ENCODE measurements around the gene LMAN1L. TPM values are rescaled to one million over a fixed set of nuclear protein-coding genes. Genes with fewer than 3 reads are reported as not detected.
"Not testable (repeated sequence)": the region's sequence is repeated elsewhere in the genome, so short reads cannot be mapped to it uniquely, and the experiment has no call there.

LMAN1L gene
- total and polyA plus RNA-seq, 4 donors = 0.11 to 0.31 TPM; not detected in 2

DNA sequence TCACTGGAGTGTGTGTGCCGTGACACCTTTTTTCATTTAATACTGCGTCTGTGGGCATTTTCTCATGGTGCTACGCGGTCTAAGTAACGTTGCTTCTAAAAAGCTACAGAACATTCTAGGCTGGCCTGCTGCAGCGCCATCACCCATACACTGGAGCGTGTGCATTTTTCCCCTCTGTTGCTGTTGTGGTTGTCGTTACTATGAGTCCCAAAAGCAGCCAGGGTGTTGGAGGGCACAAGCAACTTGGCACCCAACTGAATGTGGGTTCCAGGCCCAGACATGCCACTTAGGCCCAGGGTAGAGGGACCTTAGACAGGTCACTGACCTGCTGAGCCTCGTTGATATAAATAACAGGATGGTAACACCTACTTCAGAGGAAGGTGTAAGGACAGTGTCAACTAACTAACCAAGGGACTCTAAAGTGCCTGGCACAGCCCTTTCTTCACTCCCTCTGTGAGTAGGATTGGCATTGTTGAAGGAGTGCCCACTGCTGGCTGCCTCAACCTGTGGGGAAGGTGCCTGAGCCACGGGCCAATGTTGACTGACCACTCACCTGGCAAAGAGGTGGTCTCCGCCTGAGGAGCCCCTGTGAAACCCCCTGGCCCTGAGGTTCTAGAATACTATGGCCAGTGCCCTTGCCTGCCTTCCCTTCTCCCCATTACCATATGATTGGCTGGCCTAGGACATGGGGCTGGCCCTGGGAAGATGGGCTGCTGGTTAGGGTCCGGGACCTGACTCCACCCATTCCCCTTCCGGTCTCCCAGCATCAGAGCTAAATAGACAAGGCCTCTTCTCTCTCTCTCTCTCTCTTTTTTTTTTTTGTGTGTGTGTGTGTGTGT is 27.2 kb upstream of the LMAN1L start:
- Histone ChIP-seq H3K4me1 (ENCODE audit: control insufficient read depth in 5 of 5, insufficient read depth in 5 of 5, low read length in 5 of 5) (peaks cover 25 to 70% (median 42%) of the 10 kb centered on the region in 5 donors), H3K36me3 (ENCODE audit: control insufficient read depth in 4 of 4, insufficient read depth in 4 of 4, low read length in 4 of 4) (peaks cover 0 to 7% (median 3%) of the 10 kb centered on the region in 4 donors), H3K4me3 (no peak overlapping the region), H3K27me3 (ENCODE audit: control insufficient read depth in 3 of 3, insufficient read depth in 3 of 3, low read length in 2 of 3) (no peaks in the 10 kb centered on the region), H3K27ac (ENCODE audit: low read depth in 1 of 2, low read length in 1 of 2) (peak overlapping the region in 1 of 2 donors; percentile 74), H3K9me3 (ENCODE audit: control insufficient read depth in 4 of 4, insufficient read depth in 3 of 4, low read length in 3 of 4) (no peaks in the 10 kb centered on the region), H3K9ac (ENCODE audit: insufficient read depth in 1 of 2, low read length in 2 of 2) (no peak overlapping the region)
- TF ChIP-seq, protein P1, sequence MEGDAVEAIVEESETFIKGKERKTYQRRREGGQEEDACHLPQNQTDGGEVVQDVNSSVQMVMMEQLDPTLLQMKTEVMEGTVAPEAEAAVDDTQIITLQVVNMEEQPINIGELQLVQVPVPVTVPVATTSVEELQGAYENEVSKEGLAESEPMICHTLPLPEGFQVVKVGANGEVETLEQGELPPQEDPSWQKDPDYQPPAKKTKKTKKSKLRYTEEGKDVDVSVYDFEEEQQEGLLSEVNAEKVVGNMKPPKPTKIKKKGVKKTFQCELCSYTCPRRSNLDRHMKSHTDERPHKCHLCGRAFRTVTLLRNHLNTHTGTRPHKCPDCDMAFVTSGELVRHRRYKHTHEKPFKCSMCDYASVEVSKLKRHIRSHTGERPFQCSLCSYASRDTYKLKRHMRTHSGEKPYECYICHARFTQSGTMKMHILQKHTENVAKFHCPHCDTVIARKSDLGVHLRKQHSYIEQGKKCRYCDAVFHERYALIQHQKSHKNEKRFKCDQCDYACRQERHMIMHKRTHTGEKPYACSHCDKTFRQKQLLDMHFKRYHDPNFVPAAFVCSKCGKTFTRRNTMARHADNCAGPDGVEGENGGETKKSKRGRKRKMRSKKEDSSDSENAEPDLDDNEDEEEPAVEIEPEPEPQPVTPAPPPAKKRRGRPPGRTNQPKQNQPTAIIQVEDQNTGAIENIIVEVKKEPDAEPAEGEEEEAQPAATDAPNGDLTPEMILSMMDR (IDR thresholded peaks at IDR 0.05; ENCODE audit: control extremely low read depth, extremely low read depth) = no peak
- WGBS, 2 donors = 66 to 72% methylated on average over 13 of the region's 13 CpGs
- ATAC-seq (ENCODE audit: insufficient read depth, low FRiP score) (no peak), DNase-seq (no peak)

DNA sequence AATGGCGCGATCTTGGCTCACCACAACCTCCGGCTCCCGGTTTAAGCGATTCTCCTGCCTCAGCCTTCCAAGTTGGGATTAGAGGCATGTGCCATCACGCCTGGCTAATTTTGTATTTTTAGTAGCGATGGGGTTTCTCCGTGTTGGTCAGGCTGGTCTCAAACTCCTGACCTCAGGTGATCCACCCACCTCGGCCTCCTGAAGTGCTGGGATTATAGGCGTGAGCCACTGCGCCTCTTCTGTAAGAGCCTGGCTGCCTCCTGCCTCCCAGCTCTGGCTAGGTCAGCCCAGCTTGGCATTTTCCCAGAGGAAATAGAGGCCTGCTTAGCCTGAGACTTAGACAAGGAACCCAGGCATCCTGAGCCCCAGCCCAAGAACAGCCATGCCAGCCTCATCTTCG is 26.6 kb upstream of the LMAN1L start:
- Histone ChIP-seq H3K4me1 (ENCODE audit: control insufficient read depth in 5 of 5, insufficient read depth in 5 of 5, low read length in 5 of 5) (peaks cover 20 to 70% (median 42%) of the 10 kb centered on the region in 5 donors), H3K27ac (ENCODE audit: low read depth in 1 of 2, low read length in 1 of 2) (peak overlapping the region; percentile 28 to 87)
- not testable (repeated sequence) for H3K9me3 ChIP-seq (ENCODE audit: control insufficient read depth in 4 of 4, insufficient read depth in 3 of 4, low read length in 3 of 4); H3K4me3 ChIP-seq; H3K9ac ChIP-seq (ENCODE audit: insufficient read depth in 1 of 2, low read length in 2 of 2); ATAC-seq (ENCODE audit: insufficient read depth, low FRiP score); DNase-seq; H3K27me3 ChIP-seq (ENCODE audit: control insufficient read depth in 3 of 3, insufficient read depth in 3 of 3, low read length in 2 of 3); H3K36me3 ChIP-seq (ENCODE audit: control insufficient read depth in 4 of 4, insufficient read depth in 4 of 4, low read length in 4 of 4)
- WGBS, 2 donors = 71 to 75% methylated on average over 12 of the region's 12 CpGs

DNA sequence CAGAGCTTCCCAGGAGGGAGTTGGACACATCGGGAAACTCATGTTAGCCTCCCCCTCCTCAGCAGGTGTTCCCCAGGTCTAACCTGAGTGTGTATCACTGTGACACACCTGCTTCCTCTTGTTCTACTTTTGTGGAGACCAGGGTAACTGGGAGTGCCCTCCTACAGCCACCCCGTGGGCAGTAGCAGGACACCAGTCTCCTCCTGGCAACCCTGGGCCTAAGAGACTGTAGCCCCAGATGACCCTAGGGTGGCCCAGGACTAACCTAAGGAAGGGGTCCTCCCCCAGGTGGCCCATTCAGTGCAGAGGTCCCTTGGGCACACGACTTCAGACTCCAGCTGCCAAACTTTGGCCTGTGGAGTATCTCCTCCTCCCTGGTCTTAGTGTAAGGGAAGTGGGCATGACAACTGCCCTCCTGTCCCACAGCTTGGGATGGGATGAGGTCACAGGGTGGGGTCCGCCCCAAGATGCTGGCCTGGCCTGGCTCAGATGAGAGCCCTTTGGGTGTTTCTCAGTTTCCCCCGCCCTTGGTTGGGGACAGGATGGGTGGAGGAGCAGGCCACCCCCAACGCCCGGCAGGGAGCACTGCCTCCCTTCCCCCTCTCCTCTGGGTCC is 26.0 kb upstream of the LMAN1L start:
- Histone ChIP-seq H3K36me3 (ENCODE audit: control insufficient read depth in 4 of 4, insufficient read depth in 4 of 4, low read length in 4 of 4) (peaks cover 0 to 7% (median 3%) of the 10 kb centered on the region in 4 donors), H3K9me3 (ENCODE audit: control insufficient read depth in 4 of 4, insufficient read depth in 3 of 4, low read length in 3 of 4) (no peaks in the 10 kb centered on the region), H3K4me1 (ENCODE audit: control insufficient read depth in 5 of 5, insufficient read depth in 5 of 5, low read length in 5 of 5) (peaks cover 15 to 65% (median 39%) of the 10 kb centered on the region in 5 donors), H3K27me3 (ENCODE audit: control insufficient read depth in 3 of 3, insufficient read depth in 3 of 3, low read length in 2 of 3) (no peaks in the 10 kb centered on the region), H3K27ac (ENCODE audit: low read depth in 1 of 2, low read length in 1 of 2) (peak overlapping the region; percentile 28 to 87), H3K4me3 (no peak overlapping the region), H3K9ac (ENCODE audit: insufficient read depth in 1 of 2, low read length in 2 of 2) (no peak overlapping the region)
- TF ChIP-seq, protein P1 (IDR thresholded peaks at IDR 0.05; ENCODE audit: control extremely low read depth, extremely low read depth) = no peak
- WGBS, 2 donors = 32 to 36% methylated on average over 7 of the region's 7 CpGs
- DNase-seq (no peak), ATAC-seq (ENCODE audit: insufficient read depth, low FRiP score) (no peak)

Data from lung (tissue), 12 donors.